ENCODE results near the gene VWA1. TPM values are rescaled to one million over a fixed set of nuclear protein-coding genes. Genes with fewer than 3 reads are reported as not detected.

The VWA1 gene
- total and polyA plus RNA-seq, 2 experiments from 2014 or later: 7.2 to 31.5 TPM

GRCh38 chr1:1489231-1489630 is 53.7 kb downstream of the VWA1 start:
- peaks cover 71% of the 10 kb centered on the region for H3K36me3 Mint-ChIP-seq (ENCODE audit: low read depth)
- H3K27ac Mint-ChIP-seq: no peak overlapping the region
- H3K27me3 Mint-ChIP-seq (ENCODE audit: insufficient read depth, low read depth, poor library complexity): peaks cover 2% of the 10 kb centered on the region
- H3F3A ChIP-seq (replicated peaks; ENCODE audit: low read depth): 0 out of 2 replicates have a peak, but pooled peaks cover 10% of the 10 kb centered on the region
- H3K9me2 ChIP-seq (ENCODE audit: insufficient read depth): no peaks in the 10 kb centered on the region
- H3K27me3 ChIP-seq (ENCODE audit: insufficient read depth): no peaks in the 10 kb centered on the region
- H4K20me1 ChIP-seq (replicated peaks; ENCODE audit: insufficient read depth): peaks cover 11% of the 10 kb centered on the region
- H3K4me3 Mint-ChIP-seq: no peak overlapping the region
- TF ChIP-seq CREB1 (CRISPR knock-in tag; IDR thresholded peaks at IDR 0.05; ENCODE audit: low read depth): no peak
- no peak for TF ChIP-seq REST (IDR thresholded peaks at IDR 0.05; ENCODE audit: unreplicated experiment)
- no peak for TF ChIP-seq ZNF114 (CRISPR knock-in tag; IDR thresholded peaks at IDR 0.05)
- no peak for TF ChIP-seq POLR2AphosphoS5 (IDR thresholded peaks at IDR 0.05; ENCODE audit: low read depth)
- TF ChIP-seq CTCF (conservative IDR thresholded peaks at IDR 0.05; ENCODE audit: low read depth in 2 of 2): no peak
- peaks cover 15% of the 10 kb centered on the region for H3K36me3 ChIP-seq (ENCODE audit: insufficient read depth)
- H3K4me1 ChIP-seq (ENCODE audit: insufficient read depth): no peaks in the 10 kb centered on the region
- no peak overlapping the region for H2AFZ ChIP-seq
- no peaks in the 10 kb centered on the region for H3K79me2 ChIP-seq (replicated peaks; ENCODE audit: insufficient read depth)
- no peak overlapping the region for H3K4me2 ChIP-seq
- H3K4me1 Mint-ChIP-seq: no peaks in the 10 kb centered on the region; the same call in 2 of the 3 replicates
- no peaks in the 10 kb centered on the region; the same call in 2 of the 3 replicates for H3K9me3 Mint-ChIP-seq
- DNase-seq (ENCODE audit: low spot score) (no peak), ATAC-seq (no peak)
- H3K27ac ChIP-seq (ENCODE audit: low read depth): no peak overlapping the region
- H3K4me3 ChIP-seq: no peak overlapping the region

GRCh38 chr1:1489861-1490260 is 54.4 kb downstream of the VWA1 start:
- no peaks in the 10 kb centered on the region for H3K27me3 ChIP-seq (ENCODE audit: insufficient read depth)
- peaks cover 2% of the 10 kb centered on the region for H3K27me3 Mint-ChIP-seq (ENCODE audit: insufficient read depth, low read depth, poor library complexity)
- no peak overlapping the region for H3K27ac Mint-ChIP-seq
- H3K79me2 ChIP-seq (replicated peaks; ENCODE audit: insufficient read depth): no peaks in the 10 kb centered on the region
- H3K4me2 ChIP-seq: no peak overlapping the region
- no peaks in the 10 kb centered on the region for H3K9me2 ChIP-seq (ENCODE audit: insufficient read depth)
- H3K27ac ChIP-seq (ENCODE audit: low read depth): no peak overlapping the region
- H3F3A ChIP-seq (replicated peaks; ENCODE audit: low read depth): 0 out of 2 replicates have a peak, but pooled peaks cover 10% of the 10 kb centered on the region
- H3K4me1 Mint-ChIP-seq: no peaks in the 10 kb centered on the region; the same call in 2 of the 3 replicates
- H3K4me3 Mint-ChIP-seq: no peak overlapping the region
- H3K36me3 ChIP-seq (ENCODE audit: insufficient read depth): peaks cover 15% of the 10 kb centered on the region
- H3K4me1 ChIP-seq (ENCODE audit: insufficient read depth): no peaks in the 10 kb centered on the region
- H3K36me3 Mint-ChIP-seq (ENCODE audit: low read depth): peaks cover 66% of the 10 kb centered on the region
- H3K9me3 Mint-ChIP-seq: no peaks in the 10 kb centered on the region; the same call in 2 of the 3 replicates
- peaks cover 8% of the 10 kb centered on the region for H4K20me1 ChIP-seq (replicated peaks; ENCODE audit: insufficient read depth)
- ATAC-seq: no peak
- no peak overlapping the region for H2AFZ ChIP-seq
- no peak for DNase-seq (ENCODE audit: low spot score)
- no peak overlapping the region for H3K4me3 ChIP-seq
- no peak for TF ChIP-seq CREB1 (CRISPR knock-in tag; IDR thresholded peaks at IDR 0.05; ENCODE audit: low read depth)
- TF ChIP-seq ZNF462 (CRISPR knock-in tag; IDR thresholded peaks at IDR 0.05): no peak
- no peak for TF ChIP-seq ZNF114 (CRISPR knock-in tag; IDR thresholded peaks at IDR 0.05)
- no peak for TF ChIP-seq ZNF331 (CRISPR knock-in tag; IDR thresholded peaks at IDR 0.05; ENCODE audit: low read depth)
